HepG2 (cell line): ENCODE results near the gene EPX. TPM values are rescaled to one million over a fixed set of nuclear protein-coding genes. Genes with fewer than 3 reads are reported as not detected.

Experiments
- CEBPG ChIP-seq: IDR thresholded peaks from 2 replicates; pipeline ENCODE4 v1.6.1; 2016
- FOSL2 ChIP-seq: sonication (generic); formaldehyde crosslinking; IDR thresholded peaks from 2 replicates; pipeline ENCODE4 v1.4.0; 2020; ENCODE audit warnings: missing genetic modification reagents
- HOXD1 ChIP-seq: sonication (generic); formaldehyde crosslinking; IDR thresholded peaks from 2 replicates; pipeline ENCODE4 v1.5.0; 2020; ENCODE audit warnings: missing genetic modification reagents
- MAFK ChIP-seq, 2 experiments: IDR thresholded peaks in 1 of 2; conservative IDR thresholded peaks in 1 of 2; 2 replicates each; pipeline ENCODE4 v1.6.1; 2011; ENCODE audit warnings: improper control_type of control experiment in 2 of 2, low read length in 2 of 2
- NFRKB ChIP-seq: fragments of 450-650 bp; IDR thresholded peaks from 2 replicates; pipeline ENCODE4 v1.6.1; 2017
- NFYB ChIP-seq: sonication (generic); formaldehyde crosslinking; IDR thresholded peaks from 2 replicates; pipeline ENCODE4 v1.4.0; 2020; ENCODE audit warnings: missing genetic modification reagents
- ONECUT2 ChIP-seq: sonication (generic); formaldehyde crosslinking; IDR thresholded peaks from 2 replicates; pipeline ENCODE4 v1.4.0; 2020; ENCODE audit warnings: missing genetic modification reagents
- SIX4 ChIP-seq: sonication (generic); formaldehyde crosslinking; IDR thresholded peaks from 2 replicates; pipeline ENCODE4 v1.4.0; 2020; ENCODE audit warnings: missing genetic modification reagents
- SP4 ChIP-seq: sonication (generic); formaldehyde crosslinking; IDR thresholded peaks from 2 replicates; pipeline ENCODE4 v1.8.1; 2023; ENCODE audit warnings: mild to moderate bottlenecking, missing genetic modification reagents
- ZNF296 ChIP-seq: sonication (generic); formaldehyde crosslinking; conservative IDR thresholded peaks from 2 replicates; pipeline ENCODE4 v1.5.0; 2020; ENCODE audit warnings: mild to moderate bottlenecking, missing genetic modification reagents
- polyA plus RNA-seq, 8 experiments: library from polyadenylated mRNA; depleted of rRNA in 3 of 8; stranded (reverse) in 7 of 8; unstranded in 1 of 8; fragments of >200 nt; fragmentation: Illumina TruSeq in 4 of 8; extraction: Trizol in 4 of 8; gene quantifications; 2 replicates each; pipeline versions ENCODE4 v1.2.1 to v1.2.3, GENCODE V29; 2011 to 2016; ENCODE audit warnings: low read depth in 4 of 8, missing spikeins in 1 of 8, mixed read lengths in 1 of 8; ENCODE audit not compliant: insufficient read depth in 1 of 8
- total RNA-seq, 5 experiments: library from RNA; depleted of rRNA; stranded (reverse); fragments of >200 nt; fragmentation: Illumina TruSeq; extraction: Trizol; gene quantifications; 2 replicates each; pipeline ENCODE4 v1.2.3, GENCODE V29; 2016; ENCODE audit warnings: low read depth in 1 of 5
- TF ChIP-seq, protein P1 (sequence below): sonication (generic); formaldehyde crosslinking; IDR thresholded peaks from 2 replicates; pipeline ENCODE4 v1.4.0; 2020; ENCODE audit warnings: mild to moderate bottlenecking, low read depth, missing genetic modification reagents
- TF ChIP-seq, protein P2 (sequence below): sonication (generic); formaldehyde crosslinking; IDR thresholded peaks from 2 replicates; pipeline ENCODE4 v1.8.0; 2022; ENCODE audit warnings: low read depth, missing genetic modification reagents
- TF ChIP-seq, protein P3 (sequence below): sonication (generic); formaldehyde crosslinking; IDR thresholded peaks from 2 replicates; pipeline ENCODE4 v1.4.0; 2020; ENCODE audit warnings: missing genetic modification reagents

Gene EPX
- total and polyA plus RNA-seq, 2 of the 13 experiments (the other 11 are each of a cell fraction or from before 2014, with no cell fraction given) = not detected

DNA sequence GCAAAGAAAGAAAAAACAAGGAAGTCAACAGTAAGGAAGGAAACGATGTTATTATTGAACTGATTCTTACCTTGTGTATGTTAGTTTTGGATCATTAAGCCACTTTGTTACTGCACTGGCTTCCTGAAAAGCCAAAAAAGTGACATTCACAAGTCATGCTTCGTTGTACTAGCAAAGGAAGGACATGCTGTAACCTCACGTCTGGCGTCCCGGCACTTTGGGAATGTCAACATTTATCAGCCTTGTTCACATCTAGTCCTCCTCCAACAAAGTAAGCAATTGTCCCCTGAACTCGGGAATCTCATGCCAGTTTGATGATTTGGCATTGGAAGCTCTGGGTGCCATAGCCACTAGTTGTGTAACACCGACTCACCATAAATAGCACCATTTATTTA, 27.3 kb downstream of the EPX start (continued):
- TF ChIP-seq, protein P1, sequence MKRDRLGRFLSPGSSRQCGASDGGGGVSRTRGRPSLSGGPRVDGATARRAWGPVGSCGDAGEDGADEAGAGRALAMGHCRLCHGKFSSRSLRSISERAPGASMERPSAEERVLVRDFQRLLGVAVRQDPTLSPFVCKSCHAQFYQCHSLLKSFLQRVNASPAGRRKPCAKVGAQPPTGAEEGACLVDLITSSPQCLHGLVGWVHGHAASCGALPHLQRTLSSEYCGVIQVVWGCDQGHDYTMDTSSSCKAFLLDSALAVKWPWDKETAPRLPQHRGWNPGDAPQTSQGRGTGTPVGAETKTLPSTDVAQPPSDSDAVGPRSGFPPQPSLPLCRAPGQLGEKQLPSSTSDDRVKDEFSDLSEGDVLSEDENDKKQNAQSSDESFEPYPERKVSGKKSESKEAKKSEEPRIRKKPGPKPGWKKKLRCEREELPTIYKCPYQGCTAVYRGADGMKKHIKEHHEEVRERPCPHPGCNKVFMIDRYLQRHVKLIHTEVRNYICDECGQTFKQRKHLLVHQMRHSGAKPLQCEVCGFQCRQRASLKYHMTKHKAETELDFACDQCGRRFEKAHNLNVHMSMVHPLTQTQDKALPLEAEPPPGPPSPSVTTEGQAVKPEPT (CRISPR knock-in tag) = 0 out of 2 replicates have a peak, but pooled peaks have one; percentile 9
- peak; percentile 70 for TF ChIP-seq FOSL2 (CRISPR knock-in tag)
- TF ChIP-seq ONECUT2 (CRISPR knock-in tag) = no peak
- TF ChIP-seq ZNF296 (CRISPR knock-in tag) = no peak
- 0 out of 2 replicates have a peak, but pooled peaks have one; percentile 27 for TF ChIP-seq CEBPG (CRISPR knock-in tag)
- TF ChIP-seq NFYB = no peak
- TF ChIP-seq, protein P2, sequence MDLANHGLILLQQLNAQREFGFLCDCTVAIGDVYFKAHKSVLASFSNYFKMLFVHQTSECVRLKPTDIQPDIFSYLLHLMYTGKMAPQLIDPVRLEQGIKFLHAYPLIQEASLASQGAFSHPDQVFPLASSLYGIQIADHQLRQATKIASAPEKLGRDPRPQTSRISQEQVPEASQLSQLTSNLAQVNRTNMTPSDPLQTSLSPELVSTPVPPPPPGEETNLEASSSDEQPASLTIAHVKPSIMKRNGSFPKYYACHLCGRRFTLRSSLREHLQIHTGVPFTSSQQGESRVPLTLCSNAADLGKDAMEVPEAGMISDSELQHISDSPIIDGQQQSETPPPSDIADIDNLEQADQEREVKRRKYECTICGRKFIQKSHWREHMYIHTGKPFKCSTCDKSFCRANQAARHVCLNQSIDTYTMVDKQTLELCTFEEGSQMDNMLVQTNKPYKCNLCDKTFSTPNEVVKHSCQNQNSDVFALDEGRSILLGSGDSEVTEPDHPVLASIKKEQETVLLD (CRISPR knock-in tag) = no peak
- TF ChIP-seq SP4 (CRISPR knock-in tag) = no peak
- no peak for TF ChIP-seq NFRKB
- TF ChIP-seq SIX4 (CRISPR knock-in tag) = no peak
- TF ChIP-seq, protein P3, sequence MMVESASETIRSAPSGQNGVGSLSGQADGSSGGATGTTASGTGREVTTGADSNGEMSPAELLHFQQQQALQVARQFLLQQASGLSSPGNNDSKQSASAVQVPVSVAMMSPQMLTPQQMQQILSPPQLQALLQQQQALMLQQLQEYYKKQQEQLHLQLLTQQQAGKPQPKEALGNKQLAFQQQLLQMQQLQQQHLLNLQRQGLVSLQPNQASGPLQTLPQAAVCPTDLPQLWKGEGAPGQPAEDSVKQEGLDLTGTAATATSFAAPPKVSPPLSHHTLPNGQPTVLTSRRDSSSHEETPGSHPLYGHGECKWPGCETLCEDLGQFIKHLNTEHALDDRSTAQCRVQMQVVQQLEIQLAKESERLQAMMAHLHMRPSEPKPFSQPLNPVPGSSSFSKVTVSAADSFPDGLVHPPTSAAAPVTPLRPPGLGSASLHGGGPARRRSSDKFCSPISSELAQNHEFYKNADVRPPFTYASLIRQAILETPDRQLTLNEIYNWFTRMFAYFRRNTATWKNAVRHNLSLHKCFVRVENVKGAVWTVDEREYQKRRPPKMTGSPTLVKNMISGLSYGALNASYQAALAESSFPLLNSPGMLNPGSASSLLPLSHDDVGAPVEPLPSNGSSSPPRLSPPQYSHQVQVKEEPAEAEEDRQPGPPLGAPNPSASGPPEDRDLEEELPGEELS (CRISPR knock-in tag) = no peak
- TF ChIP-seq MAFK (conservative IDR thresholded peaks at IDR 0.05 in 1 of 2, IDR thresholded peaks at IDR 0.05 in 1 of 2; ENCODE audit: low read length in 2 of 2) = no peak
- no peak for TF ChIP-seq HOXD1 (CRISPR knock-in tag)
- TF ChIP-seq, all 625 proteins: peak for 12
